ENCODE data around the gene MRPS18A. TPM values are rescaled to one million over a fixed set of nuclear protein-coding genes. Genes with fewer than 3 reads are reported as not detected.

The MRPS18A gene
- total and polyA plus RNA-seq, 2 of the 13 experiments (the other 11 are each of a cell fraction or from before 2014, with no cell fraction given): 87.8 to 89.1 TPM

- TF ChIP-seq ZNF512 (CRISPR knock-in tag; IDR thresholded peaks at IDR 0.05) (no peak), ZNF343 (CRISPR knock-in tag; IDR thresholded peaks at IDR 0.05) (no peak), ZBTB25 (CRISPR knock-in tag; IDR thresholded peaks at IDR 0.05) (no peak; the same call in 1 of the 2 replicates), ZSCAN29 (CRISPR knock-in tag; conservative IDR thresholded peaks at IDR 0.05) (no peak), SRSF1 (optimal IDR thresholded peaks at IDR 0.05; ENCODE audit: low read depth, low read length) (peak; percentile 44), ZNF749 (CRISPR knock-in tag; IDR thresholded peaks at IDR 0.05; ENCODE audit: borderline replicate concordance) (no peak), ZNF530 (CRISPR knock-in tag; IDR thresholded peaks at IDR 0.05; ENCODE audit: low read depth) (no peak), MEIS2 (CRISPR knock-in tag; IDR thresholded peaks at IDR 0.05) (no peak), CCDC6 (CRISPR knock-in tag; IDR thresholded peaks at IDR 0.05) (no peak), LRRFIP1 (CRISPR knock-in tag; conservative IDR thresholded peaks at IDR 0.05) (no peak), ZNF546 (CRISPR knock-in tag; conservative IDR thresholded peaks at IDR 0.05) (no peak), NFIC (IDR thresholded peaks at IDR 0.05; ENCODE audit: low read length) (no peak), EED (CRISPR knock-in tag; IDR thresholded peaks at IDR 0.05) (no peak), GPBP1L1 (CRISPR knock-in tag; IDR thresholded peaks at IDR 0.05) (no peak), NFE2L2 (IDR thresholded peaks at IDR 0.05; ENCODE audit: low read length) (no peak), CREB3 (CRISPR knock-in tag; IDR thresholded peaks at IDR 0.05) (no peak), ZNF556 (CRISPR knock-in tag; IDR thresholded peaks at IDR 0.05; ENCODE audit: borderline replicate concordance) (no peak), MXD1 (CRISPR knock-in tag; IDR thresholded peaks at IDR 0.05) (no peak), TEAD3 (CRISPR knock-in tag; optimal IDR thresholded peaks at IDR 0.05; ENCODE audit: borderline replicate concordance) (peak; percentile 85), SUZ12 (IDR thresholded peaks at IDR 0.05; ENCODE audit: low read depth, low read length) (peak; percentile 94), NRL (CRISPR knock-in tag; IDR thresholded peaks at IDR 0.05; ENCODE audit: borderline replicate concordance) (0 out of 2 replicates have a peak, but pooled peaks have one; percentile 2), ARNT (IDR thresholded peaks at IDR 0.05) (no peak), MEIS1 (CRISPR knock-in tag; IDR thresholded peaks at IDR 0.05; ENCODE audit: borderline replicate concordance) (peak; percentile 76; the same call in 1 of the 2 replicates), TOE1 (CRISPR knock-in tag; IDR thresholded peaks at IDR 0.05) (no peak), CENPX (CRISPR knock-in tag; IDR thresholded peaks at IDR 0.05) (no peak)
Measured at GRCh38 chr6:43629104-43629504, 58.5 kb downstream of the MRPS18A start, which contains the start of gene GTPBP2 (continued).

Data from HepG2 (cell line).